Hindlimb muscle (tissue), 1 donor: Measurements from ENCODE around the gene HTR3C. TPM values are rescaled to one million over a fixed set of nuclear protein-coding genes. Genes with fewer than 3 reads are reported as not detected.

Source experiments
- DNase-seq: peaks from one replicate; pipeline ENCODE4 v3.0.0-alpha.2; 2013
- polyA plus RNA-seq: library from polyadenylated mRNA; unstranded; fragments of 120-200 nt; gene quantifications from one replicate; pipeline ENCODE4 v1.2.1, GENCODE V29; 2013; ENCODE audit not compliant: insufficient read length

The HTR3C gene
- polyA plus RNA-seq, 1 donor, result not detected

- DNase-seq, result no peak
These were observed 44.0 kb downstream of the HTR3C start, which contains the start of gene HTR3E for GRCh38 chr3:184096811-184097383. Gene HTR3E, plus strand, starts transcription at chr3:184097064. Its CDS starts 466 bp downstream, at chr3:184097530.

- no peak for DNase-seq
These were observed 44.7 kb downstream of the HTR3C start for GRCh38 chr3:184097556-184097955.

- DNase-seq, result no peak
These were observed 47.2 kb downstream of the HTR3C start for GRCh38 chr3:184099806-184100686.

Other genes with a start within 250 kb of the HTR3C start
- 44.8 TPM for gene MAP6D1, start 227.5 kb upstream of the HTR3C start, polyA plus RNA-seq
- 35.5 TPM for gene PARL, start 168.2 kb upstream of the HTR3C start, polyA plus RNA-seq
- gene ABCC5, start 35.2 kb upstream of the HTR3C start, polyA plus RNA-seq, result 28.1 TPM
- gene HTR3D, start 21.3 kb upstream of the HTR3C start, polyA plus RNA-seq, result not detected
- gene HTR3E, start 44.0 kb downstream of the HTR3C start, polyA plus RNA-seq, result 0.14 TPM
- 41.3 TPM for gene EIF2B5, start 82.3 kb downstream of the HTR3C start, polyA plus RNA-seq
- 97.4 TPM for gene DVL3, start 102.3 kb downstream of the HTR3C start, polyA plus RNA-seq
- 175 TPM for gene AP2M1, start 121.8 kb downstream of the HTR3C start, polyA plus RNA-seq
- gene ABCF3, start 133.2 kb downstream of the HTR3C start, polyA plus RNA-seq, result 51.5 TPM
- gene VWA5B2, start 176.5 kb downstream of the HTR3C start, polyA plus RNA-seq, result 0.63 TPM
- 25.5 TPM for gene ALG3, start 195.9 kb downstream of the HTR3C start, polyA plus RNA-seq
- gene EEF1AKMT4, start 196.6 kb downstream of the HTR3C start, polyA plus RNA-seq, result 1.0 TPM
- gene CAMK2N2, start 208.5 kb downstream of the HTR3C start, polyA plus RNA-seq, result not detected
- not detected for gene ECE2, start 223.0 kb downstream of the HTR3C start, polyA plus RNA-seq
- 169 TPM for gene PSMD2, start 246.2 kb downstream of the HTR3C start, polyA plus RNA-seq